NCI-H1092 treated with DMSO at 0.1 percent for 48 hours (cell line): ENCODE results near the gene RUFY2.

Source experiments
- DNase-seq: peaks from one replicate; lab custom pipeline; 2025; lab: John Stamatoyannopoulos, UW

RUFY2 gene

GRCh38 chr10:68364101-68364886 lies 42.8 kb downstream of the RUFY2 start:
- DNase-seq, result no peak

DNA sequence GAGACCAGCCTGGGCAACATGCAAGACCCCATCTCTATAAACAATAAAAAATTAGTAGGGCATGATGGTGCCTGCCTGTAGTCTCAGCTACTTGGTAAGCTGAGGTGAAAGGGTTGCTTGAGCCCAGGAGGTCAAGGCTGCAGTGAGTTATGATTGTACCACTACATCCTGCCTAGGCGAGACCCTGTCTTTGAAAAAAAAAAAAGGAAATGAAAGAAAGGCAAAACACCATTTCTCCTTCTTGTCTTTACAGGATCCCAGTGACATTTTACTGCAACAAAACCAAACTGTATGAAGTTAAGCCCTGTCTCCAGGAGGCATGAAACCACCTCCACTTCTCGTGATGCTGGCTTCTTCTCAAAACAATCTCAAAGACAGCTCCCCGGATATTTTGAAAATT lies 44.5 kb downstream of the RUFY2 start:
- no peak for DNase-seq

GRCh38 chr10:68359189-68359588 lies 47.9 kb downstream of the RUFY2 start:
- DNase-seq, result no peak

- no peak for DNase-seq
These were observed 53.5 kb downstream of the RUFY2 start for GRCh38 chr10:68353537-68353936.

GRCh38 chr10:68348265-68348741 lies 58.8 kb downstream of the RUFY2 start:
- no peak for DNase-seq

DNA sequence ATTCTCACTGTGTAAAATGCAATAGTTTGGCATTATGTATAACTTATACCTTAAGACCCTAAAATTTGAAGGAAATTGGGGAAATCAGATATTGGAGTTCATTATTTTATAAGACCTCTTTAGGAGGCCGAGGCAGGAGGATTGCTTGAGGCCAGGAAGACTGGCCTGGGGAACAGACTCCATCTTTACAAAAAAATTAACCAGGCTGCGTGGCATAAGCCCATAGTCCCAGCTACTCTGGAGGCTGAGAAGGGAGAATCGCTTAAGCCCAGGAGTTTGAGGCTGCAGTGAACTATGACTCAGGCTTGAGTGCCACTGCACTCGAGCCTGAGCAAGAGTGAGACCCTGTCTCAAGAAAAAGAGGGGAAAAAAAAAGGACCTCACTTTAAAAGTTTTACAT lies 60.3 kb downstream of the RUFY2 start:
- no peak for DNase-seq

DNA sequence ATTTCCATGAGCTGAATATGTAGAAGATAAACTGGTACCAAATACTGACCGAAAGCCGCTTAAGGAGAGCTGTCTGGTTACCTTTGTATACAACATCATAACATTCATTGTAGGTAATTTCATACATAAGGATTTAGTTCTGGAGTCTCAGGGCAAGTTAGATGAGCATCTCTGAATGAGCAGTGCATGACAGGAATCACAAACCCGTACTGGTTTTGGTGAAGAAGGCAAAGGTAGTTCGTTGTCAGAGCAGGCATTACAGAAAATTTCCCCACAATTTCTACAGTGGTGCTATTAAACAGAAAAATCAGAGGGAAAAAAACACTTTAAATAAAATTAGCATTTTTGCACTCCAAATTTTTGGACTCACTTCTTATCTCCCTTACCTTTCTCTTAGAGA lies 61.5 kb downstream of the RUFY2 start:
- no peak for DNase-seq

- no peak for DNase-seq
These were observed 64.1 kb downstream of the RUFY2 start for GRCh38 chr10:68342909-68343516.

- DNase-seq, result no peak
These were observed 66.6 kb downstream of the RUFY2 start for GRCh38 chr10:68340358-68341080.

DNA sequence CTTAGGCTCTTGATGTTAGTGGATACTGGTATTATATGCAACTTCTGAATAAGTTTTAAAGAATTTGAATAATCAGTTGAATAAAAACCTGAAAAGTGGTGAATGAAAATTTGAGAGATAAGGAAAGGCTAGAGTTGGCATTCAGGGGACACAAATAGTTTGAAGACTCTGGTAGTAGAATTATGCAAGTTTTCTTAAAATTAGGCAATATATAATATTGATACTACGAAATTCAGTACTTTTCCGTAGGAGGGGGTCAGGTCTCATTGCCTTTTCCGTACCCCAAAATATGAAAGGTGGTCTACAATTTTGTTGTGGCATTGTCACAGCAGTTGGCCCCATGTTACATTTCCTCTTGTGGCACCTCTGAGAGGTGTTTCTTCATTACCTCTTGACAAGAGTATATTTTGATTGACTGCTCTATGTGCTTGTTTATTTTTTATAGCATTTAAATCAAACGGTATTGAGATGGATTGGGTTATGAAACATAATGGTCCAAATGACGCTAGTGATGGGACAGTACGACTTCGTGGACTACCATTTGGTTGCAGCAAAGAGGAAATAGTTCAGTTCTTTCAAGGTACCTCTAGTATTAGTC lies 70.2 kb downstream of the RUFY2 start:
- DNase-seq, result no peak

DNA sequence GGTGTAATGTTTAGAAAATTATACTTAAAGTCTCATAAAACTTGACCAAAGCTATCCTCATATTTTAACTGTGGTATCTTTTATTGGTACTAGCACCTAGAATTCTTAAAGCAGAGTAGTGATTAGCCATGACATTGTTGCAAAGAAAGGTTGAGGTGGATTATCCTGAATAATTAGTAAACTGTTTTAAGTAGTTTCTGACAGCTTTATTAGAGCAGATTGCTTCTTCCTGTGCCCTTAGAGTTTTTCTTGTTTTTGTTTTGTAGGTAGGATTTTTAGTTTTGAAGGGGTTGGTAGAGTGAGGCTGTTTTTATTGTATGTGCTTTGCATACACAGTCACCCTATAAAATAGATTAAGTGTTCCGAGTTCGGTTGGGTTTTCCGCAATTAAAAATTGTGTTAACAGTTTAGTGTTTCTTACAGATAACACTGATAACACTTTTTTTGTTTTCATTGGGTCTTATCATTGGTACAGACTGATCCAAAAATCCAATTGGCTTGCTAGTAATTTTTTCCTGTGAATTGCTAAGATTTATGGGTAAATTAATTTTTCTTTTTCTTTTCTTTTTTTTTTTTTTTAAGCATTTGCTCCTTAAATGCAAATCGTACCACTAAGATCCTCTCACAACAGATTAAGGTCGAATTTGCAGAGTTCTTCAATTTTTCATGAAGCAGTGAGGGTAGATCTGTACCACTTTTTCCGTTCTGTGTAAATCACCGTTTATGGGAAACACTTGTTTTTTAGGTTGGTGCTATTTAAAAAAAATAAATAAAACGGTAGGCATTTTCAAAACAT lies 72.2 kb downstream of the RUFY2 start:
- DNase-seq, result no peak

GRCh38 chr10:68333440-68334431 lies 73.3 kb downstream of the RUFY2 start:
- DNase-seq, result no peak

DNA sequence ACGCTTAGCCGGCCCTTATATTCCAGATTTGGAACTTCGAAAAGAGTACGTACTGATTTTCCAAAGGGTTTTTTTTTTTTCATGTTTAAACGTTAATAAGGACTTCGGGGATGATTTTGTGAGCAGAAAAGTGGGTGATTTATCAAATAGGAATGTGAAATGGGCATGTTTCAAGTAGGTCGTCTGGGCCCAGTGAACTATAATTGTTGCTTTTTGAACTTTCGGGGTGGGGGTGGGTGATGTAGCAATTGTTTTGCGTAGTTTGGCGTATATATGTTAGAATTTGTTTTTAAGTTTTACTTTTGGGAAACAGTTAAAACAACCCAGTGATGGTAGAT lies 74.0 kb downstream of the RUFY2 start:
- DNase-seq, result no peak

DNA sequence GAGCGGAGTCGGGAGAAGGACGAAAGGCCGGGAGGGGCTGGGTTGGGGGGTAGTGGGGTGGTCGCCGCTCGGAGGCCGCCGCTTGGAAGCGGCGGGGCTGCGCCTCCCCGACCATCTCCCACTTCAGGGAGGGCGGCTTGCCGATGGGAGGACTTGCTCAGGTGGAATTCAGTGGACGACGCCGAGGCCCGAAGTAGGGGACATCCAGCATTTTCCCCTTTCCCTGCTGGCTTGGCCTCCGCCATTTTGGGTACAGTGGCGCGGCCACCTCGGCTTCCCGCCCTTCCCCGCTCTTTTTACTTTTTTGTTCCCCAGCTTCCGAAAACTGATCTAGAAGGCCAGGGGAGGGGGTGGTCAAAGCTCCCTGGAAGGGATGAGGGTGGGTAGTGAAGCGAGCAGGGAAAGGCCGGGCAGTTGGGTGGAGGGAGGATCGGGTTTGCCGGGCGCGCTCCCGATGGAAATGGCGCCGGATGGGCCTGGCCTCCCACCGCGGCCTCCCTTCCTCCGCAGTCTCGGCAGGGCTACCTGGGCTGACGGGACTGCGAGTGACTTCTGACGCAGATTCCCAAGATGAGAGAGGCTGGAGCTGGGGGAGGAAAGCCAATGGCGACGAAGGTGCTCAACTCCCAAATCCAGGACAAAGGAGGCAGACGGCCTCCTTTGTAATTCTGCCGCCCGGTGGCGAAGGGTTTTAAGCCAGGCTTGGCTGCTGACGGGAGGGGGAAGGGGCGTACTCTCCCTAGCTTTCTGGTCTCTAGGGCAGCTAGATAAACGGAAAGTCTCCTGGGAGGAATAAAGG lies 74.6 kb downstream of the RUFY2 start, which contains the start of gene PBLD:
Gene PBLD, minus strand, starts transcription at position 670 of the 799 bp plus-strand sequence. CDS start 26,084 bp downstream, outside the sequence.
- peak; percentile 63 for DNase-seq

DNA sequence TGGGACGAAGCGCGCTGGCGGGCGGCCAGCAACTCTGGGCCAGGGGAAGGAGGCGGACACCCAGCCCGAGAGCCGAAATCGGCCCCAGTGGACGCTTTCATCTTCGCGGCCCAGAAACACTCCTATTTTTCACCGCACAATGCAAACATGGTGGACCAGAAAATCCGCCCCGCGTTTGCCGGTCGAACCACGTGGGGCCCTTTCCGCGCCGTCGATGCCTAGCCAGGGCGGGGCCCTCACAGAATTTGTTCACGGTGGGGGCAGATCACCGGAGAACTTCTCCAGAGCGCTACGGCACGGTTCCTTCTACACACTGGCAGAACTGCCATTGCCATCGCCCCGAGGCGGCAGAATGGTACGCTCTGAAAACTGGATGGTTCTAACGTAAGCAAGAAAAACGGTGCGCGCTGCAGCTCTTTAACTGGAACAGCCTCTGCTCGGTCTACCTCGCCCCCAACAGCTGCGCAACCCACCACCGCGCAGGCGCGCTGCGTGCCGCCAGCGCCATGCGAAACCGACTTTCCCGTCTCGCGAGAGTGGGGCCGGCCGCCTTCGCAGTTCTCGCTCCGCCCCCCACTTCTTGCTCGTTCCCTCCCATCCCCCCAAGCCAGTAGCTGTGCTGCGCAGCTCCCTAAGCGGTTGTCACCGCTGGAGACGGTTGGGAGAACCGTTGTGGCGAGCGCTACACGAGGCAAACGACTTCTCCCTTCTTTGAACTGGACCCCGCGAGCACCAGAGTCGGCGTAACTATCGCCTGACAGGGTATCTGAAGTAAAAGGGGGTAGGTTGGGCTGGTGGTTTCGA lies 75.4 kb downstream of the RUFY2 start, which contains the start of gene HNRNPH3:
Gene HNRNPH3, plus strand, starts transcription at position 610 of the 804 bp plus-strand sequence. CDS start 5,158 bp downstream, outside the sequence.
- DNase-seq, result peak; percentile 95

GRCh38 chr10:68330852-68331454 lies 76.1 kb downstream of the RUFY2 start:
- DNase-seq, result peak; percentile 83

DNA sequence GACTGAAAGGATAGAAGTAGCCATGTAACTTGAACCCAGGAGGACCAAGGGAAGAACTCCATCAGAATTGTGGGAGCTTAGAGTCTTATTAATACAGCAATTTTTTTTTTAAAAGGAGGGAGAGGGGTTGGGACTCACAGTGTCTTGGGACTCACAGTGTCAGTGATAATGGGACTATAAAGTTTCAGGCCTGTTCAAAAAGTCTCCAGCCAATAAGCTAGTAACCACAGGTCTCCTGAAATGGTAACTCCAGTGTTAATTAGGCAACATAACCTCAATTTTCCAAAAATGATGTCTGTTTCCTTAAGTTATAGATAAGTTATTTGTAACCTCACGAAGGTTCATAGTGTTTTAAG lies 77.6 kb downstream of the RUFY2 start:
- DNase-seq, result no peak
